ENCODE measurements around the gene AGPAT1.

Gene AGPAT1

DNA sequence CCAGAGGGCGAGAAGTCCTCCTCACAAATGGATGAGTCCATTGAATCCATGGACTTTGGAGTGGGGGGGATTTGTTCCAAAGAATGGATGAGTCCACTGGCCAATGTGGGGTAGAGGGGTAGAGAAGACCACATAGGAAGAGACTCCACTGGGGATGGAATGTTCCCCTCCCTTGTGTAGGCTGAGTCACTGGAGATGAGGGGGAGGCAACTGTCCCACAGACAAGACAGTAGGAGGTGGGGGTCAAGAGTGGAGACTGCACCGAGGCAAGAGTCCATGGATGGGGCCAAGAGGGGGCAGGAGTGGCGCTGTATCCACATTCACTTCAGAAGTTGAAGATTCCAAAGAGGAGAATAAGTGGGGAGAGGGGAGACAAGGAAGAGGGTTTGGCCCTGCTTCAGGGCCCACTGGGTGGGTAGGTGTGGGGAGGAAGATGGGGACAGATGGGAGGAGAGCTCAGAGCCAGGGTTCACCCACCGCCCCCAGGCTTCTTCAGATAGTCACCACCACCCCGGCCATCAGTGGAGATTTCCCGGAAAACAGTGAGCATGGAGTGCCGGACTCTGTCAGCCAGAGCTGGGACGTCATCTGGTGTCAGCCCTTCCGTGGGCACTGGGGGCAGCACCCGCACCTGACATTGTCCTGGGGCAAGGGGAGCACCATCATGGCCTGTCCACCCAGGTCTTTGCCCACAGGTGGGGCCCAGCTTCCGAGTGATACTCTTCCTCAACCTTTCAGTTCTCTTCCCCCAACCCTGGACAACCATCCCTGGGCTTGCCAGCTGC is 6.9 kb downstream of the AGPAT1 start:
- DNase-seq (ENCODE audit: low spot score): no peak

DNA sequence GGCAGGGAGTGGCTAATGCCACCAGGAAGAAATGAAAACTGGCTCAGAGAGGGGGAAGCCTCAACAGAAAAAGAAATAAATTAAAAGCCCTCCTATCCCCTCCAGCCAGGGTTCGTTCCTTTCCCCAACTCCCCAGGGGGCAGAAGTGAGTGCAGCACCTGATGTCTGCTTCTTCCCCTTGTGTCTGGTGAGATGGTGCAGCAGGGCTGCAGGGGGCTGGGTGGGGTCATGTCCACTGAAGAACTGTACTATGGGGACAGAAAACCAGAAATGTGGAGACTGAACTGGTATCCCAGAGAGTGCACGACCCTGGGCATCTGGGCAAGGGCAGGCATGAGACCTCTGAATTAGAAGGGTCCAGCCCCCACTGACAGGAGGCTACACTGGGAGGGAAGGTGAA is 7.5 kb downstream of the AGPAT1 start:
- no peak for DNase-seq (ENCODE audit: low spot score)

DNA sequence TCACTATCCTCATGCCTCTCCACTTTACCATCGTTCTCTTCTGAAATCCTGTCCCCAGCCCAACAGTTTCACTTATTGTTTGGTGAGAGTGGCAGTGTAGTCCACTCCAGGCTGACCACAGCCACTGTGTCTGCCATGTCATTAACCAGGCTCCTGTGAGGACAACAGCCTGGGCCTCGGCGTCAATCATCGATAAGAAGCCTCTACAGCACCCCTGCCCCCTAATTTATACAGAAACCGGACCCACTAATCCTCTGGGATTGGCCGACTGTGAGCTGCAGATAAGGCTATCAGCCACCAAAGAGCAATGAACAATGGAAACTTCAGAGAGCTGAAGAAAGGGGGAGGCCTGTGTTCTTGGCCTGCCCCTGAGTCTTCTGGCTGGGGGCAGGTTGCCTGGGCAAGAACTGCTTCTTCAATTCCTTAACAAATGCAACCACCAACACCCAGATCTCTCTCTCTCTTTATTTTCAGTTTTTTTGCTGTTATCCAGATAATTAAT is 8.1 kb downstream of the AGPAT1 start:
- no peak for DNase-seq (ENCODE audit: low spot score)

DNA sequence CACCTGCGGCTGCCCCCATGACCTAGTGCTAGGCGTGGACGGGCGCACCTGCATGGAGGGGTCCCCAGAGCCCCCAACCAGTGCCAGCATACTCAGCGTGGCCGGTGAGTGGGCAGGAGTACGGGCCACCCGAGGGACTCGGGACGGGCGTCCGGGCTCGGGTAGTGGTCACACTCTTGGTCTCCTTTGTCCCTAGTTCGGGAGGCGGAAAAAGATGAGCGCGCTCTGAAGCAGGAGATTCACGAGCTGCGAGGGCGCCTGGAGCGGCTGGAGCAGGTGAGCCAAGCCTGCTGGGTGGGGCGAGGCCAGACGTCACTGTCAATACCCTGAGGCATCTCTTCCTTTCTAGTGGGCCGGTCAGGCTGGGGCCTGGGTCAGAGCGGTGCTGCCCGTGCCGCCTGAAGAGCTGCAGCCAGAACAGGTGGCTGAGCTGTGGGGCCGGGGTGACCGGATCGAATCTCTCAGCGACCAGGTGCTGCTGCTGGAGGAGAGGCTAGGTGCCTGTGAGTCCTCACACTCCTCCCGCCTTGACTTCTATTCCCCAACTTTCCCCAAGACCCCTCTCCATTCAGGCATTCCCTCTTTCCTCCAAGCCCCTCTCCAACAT is 8.6 kb downstream of the AGPAT1 start:
- DNase-seq (ENCODE audit: low spot score): no peak

DNA sequence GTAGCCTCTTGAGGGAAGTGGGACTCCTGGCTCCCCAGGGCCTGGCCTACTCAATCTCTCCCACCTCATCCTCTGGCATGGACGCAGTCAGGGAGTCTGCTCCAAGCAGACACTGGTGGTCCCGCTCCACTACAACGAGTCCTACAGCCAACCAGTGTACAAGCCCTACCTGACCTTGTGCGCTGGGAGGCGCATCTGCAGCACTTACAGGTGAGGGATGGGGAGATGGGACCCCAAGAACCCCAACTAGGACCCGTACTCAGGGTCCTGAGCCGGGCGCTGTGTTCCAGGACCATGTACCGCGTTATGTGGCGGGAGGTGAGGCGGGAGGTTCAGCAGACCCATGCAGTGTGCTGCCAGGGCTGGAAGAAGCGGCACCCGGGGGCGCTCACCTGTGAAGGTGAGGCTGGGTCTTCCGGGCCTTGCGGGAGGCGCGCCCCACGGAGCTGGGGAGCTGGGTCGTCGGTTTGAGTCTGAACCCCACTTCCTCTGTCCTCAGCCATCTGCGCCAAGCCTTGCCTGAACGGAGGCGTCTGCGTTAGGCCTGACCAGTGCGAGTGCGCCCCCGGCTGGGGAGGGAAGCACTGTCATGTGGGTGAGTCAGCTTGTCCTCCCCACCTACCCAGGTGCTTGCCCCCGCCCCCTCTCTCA is 9.3 kb downstream of the AGPAT1 start:
- DNase-seq (ENCODE audit: low spot score): no peak

DNA sequence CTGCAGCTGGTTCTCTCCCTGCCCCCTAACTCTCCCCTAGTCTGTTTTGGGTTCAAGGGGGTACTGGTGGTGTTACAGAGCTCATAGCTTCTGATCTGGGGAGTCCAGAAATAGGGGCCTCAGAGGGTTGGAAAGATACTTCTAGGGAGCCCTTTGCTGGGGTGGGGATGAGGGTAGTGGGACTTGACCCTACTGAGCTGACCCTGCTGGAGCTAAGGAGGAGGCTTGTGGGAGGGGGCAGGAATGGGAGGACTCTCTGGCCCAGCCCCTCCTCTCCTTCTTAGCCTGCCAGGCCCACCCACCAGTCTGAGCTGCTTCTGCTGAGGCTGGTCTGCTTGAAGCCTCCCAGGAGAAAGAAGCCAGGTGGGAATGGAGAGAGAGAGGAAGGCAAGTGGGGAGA is 11.6 kb downstream of the AGPAT1 start, which contains the start of gene EGFL8:
Gene EGFL8, plus strand, starts transcription at position 301 of the 400 bp plus-strand sequence. CDS start 1,571 bp downstream, outside the sequence.
- no peak for DNase-seq (ENCODE audit: low spot score)

DNA sequence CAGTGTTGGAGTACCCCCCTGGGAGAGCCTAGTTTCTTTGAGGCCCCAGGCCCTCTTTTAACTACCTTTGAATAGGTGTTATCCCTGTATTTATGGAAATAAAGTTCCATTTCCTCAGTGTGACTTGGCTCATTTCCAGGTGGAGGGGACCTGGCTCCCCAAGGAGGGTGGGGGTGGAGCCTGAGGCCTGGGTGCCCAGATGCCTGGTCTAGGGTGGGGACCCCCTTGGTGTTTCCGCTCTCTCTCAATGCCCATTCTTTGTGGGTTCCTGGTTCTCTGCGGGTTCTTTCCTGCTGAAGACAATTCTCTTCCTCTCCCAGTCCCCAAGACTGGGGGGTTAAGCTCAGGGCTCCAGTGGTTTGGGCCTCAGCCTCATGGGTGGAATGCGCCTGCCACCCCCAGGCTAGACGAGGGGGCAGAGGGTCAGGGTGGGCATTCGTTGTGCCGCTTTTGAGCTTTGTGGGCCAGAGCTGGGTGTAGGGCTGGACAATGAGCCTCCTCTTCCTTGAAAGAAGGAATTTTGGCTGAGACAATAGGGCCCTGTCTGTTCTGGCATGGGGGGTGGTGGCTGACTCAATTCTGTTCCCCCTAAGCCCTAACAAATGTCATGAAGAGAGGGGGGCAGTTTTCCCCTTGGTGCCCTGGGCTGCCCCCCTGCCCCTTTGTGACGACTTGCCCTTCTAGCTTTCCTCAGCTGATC is 12.2 kb downstream of the AGPAT1 start:
- DNase-seq (ENCODE audit: low spot score): no peak

DNA sequence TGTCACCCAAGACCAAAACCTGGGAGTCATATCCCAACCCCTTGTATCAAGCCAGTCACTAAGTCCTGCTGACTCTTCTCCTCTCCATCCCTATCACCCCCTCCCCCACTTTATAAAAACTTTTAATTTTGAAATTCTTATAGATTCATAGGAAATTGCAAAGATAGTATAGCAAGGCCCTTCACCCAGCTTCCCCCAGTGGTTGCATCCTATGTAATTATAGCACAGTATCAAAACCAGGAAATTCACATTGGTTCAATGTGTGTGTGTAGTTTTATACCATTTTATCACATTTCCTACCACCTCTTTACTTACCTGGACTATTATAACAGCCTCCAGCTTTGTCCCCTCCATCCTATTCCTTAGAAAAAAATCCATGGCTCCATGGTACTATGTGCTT is 17.8 kb downstream of the AGPAT1 start:
- DNase-seq (ENCODE audit: low spot score): no peak

DNA sequence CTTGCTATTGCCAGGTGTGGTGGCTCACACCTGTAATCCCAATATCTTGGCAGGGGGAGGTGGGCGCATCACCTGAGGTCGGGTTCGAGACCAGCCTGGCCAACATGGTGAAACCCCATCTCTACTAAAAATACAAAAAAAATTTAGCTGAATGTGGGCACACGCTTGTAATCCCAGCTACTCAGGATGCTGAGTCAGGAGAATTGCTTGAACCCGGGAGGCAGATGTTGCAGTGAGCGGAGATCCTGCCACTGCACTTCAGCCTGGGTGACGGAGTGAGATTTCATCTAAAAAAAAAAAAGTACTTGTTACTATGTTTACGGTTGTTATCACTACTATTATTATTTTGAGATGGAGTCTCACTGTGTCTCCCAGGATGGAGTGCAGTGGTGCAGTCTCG is 19.0 kb downstream of the AGPAT1 start:
- no peak for DNase-seq (ENCODE audit: low spot score)

DNA sequence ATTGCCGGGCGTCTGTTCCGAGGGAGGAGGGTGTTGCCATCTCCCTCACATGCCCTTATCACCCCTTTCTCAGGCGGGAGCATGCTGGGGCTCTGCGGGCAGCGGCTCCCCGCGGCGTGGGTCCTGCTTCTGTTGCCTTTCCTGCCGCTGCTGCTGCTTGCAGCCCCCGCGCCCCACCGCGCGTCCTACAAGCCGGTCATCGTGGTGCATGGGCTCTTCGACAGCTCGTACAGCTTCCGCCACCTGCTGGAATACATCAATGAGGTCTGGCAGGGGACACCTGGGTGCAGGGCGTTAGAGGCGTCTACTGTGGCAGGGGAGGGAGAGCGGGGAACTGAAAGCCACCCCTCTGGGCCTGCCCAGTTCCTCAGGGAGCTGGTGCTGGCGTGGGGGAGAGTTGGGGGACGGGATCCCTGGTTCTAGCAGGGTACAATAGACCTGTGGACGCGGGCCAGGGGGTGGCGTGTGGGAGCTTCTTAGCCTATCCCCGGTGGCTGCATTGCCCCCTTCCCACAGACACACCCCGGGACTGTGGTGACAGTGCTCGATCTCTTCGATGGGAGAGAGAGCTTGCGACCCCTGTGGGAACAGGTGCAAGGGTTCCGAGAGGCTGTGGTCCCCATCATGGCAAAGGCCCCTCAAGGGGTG is 21.2 kb downstream of the AGPAT1 start:
- DNase-seq (ENCODE audit: low spot score): peak; percentile 73

DNA sequence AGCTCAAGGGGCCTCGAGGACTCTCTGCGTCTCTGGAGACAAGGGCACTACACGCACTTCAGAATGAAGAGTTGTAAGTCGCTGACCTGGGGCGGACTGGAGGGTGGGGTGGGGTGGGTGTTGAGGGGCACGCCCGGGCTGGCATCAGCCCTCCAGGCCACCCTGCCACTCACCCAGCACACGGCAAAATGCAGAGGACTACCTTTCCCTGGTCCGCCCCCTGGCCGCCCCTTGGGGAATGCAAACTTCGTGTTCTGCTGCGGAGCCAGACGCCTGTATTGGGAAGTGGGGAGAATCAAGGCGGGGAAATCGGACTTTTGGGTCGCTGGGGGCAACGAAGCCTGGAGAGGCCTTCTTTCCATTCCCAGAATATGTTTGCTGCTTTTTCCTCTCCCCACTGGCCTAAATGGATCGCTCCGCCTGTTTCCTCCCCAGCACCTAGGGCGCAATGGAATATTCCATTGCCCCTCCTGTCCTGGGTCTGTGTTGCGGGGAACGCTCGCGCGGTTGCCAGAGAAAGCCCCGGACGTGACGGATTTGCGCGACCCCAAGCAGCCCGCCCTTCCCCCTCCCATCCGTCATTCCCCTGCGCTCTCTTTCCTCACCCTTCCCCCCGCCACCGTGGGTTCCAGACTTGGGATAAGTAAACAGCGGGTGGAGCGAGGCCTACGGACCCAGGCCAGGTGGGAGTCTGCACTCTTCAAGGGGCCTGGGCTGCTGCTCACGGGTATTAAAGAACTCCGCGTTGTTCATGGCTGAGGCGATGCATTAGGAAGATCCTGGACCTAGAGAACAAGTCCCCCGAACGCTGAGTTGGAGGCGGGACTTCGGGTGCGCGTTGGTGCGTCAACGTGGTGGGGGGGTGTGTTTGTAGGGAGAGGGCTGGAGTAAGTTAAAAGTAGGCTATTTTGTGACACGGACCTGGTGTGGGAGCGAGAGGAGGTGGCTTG is 22.0 kb downstream of the AGPAT1 start, which contains the start of gene PPT2:
Gene PPT2, plus strand, starts transcription at position 578 of the 950 bp plus-strand sequence. CDS start 454 bp downstream, outside the sequence.
- DNase-seq (ENCODE audit: low spot score): peak; percentile 85

DNA sequence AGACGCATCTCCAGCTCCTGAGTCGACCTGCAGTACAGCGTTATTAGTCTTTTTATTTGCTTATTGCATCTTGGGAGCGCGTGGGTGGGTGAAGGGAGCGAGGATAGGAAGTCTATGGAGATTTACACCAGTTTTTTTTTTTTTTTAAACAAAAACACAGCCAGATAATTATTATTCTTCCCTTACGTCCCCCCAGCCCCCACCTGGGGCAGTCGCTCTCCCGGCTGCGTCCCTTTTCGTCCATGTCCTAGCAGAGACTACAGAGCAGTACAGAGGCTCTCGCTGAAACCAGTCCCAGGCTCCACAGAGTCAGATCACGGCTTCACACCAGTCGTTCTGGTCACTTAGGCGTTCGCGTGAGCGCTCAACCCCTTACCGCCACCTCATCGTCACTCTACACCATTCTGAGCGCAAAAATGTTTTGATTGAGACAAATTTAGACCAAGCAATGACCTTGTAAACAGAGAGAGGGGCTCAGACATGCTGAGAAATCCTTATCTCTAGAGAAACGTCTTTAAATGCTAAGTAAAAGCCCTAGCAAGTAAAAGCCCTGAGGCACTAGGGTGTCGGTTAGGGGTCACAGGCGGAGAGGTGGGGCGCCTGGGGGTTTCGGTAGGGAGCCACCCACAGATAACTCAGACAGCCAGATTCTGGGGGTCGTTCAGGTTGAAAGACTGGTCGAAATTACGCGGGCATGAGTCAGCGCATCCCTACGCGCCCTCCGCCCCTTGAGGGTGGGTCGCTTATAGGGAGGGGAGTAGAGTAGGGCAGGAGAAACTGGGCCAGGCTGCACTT is 22.9 kb downstream of the AGPAT1 start:
- peak; percentile 31 for DNase-seq (ENCODE audit: low spot score)

DNA sequence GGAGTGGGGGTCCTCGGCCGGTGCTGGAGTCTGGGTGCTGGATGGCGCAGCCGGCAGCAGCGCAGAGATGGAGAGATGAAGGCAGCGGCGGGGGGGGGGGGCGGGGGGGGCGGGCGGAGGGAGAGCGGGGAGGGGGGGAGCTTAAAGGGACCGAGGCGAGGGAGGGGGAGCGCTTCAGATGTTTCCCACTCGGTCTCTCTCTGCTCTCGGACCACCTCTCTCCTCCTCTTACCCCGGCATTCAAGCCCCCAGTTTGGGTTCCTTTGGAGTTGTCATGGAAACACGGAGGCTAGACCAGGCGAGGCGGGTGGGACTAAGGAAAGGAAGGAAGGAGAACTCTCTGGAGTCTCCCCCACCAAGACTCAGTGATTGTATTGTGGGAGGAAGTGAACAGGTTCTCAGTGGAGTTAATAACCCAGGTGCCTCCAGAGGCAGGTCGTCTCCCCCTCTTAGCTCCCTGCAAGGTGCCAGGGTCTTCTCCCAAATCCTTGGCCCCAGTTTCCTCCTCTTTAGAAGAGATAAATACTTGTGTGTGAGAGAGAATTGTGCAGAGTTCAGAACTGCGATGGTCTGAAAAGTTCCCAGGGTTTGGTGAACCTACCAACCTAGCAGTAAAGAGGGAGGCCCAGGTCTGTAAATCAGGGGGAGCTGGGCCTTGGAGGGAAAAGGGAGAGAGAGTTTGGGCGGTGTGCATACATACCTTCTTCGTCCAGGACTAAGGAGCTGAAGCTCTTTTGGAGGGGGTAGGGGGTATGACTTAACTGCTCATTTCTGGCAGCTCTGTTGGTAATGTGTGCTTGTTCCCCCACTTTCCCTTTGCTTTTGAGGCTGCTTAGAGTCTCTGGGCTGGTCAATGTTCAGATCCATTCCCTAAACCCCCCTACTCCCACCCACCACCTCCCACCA is 23.8 kb downstream of the AGPAT1 start, which contains the start of gene PRRT1:
Gene PRRT1, minus strand, starts transcription at position 77 of the 906 bp plus-strand sequence. CDS start 112 bp downstream, outside the sequence.
- DNase-seq (ENCODE audit: low spot score): no peak

DNA sequence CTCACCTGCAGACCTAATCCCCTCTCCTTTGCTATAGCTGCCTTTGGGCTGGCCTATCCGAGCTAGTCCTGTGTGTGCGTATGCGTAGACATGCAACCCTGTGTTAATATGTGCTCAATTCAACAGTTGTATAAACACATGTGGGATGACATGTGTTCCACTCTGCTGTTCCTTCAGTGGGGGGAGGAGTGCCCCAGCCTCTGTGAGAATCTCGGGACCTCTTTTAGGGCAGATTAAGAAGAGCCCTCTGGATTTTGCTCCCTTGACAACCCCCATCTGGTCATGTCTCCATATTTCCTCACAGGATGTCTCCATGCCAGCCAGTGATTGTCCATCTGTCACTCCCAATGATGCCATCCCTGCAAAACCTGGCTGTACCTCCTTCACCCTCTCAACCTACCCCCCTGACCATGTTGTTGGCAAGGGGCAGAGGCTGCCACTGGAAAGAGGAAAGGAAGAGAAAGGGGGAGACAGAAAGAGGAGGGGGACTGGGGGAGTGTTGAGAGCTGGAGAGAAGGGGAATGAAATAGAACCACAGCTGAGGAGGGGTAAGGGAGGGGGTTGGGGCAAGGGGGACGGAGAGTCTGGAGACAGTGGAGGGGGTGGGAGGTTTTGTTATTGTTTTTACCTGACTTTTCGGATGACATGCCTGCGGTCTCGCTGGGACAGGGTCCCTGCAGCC is 24.6 kb downstream of the AGPAT1 start:
- no peak for DNase-seq (ENCODE audit: low spot score)

DNA sequence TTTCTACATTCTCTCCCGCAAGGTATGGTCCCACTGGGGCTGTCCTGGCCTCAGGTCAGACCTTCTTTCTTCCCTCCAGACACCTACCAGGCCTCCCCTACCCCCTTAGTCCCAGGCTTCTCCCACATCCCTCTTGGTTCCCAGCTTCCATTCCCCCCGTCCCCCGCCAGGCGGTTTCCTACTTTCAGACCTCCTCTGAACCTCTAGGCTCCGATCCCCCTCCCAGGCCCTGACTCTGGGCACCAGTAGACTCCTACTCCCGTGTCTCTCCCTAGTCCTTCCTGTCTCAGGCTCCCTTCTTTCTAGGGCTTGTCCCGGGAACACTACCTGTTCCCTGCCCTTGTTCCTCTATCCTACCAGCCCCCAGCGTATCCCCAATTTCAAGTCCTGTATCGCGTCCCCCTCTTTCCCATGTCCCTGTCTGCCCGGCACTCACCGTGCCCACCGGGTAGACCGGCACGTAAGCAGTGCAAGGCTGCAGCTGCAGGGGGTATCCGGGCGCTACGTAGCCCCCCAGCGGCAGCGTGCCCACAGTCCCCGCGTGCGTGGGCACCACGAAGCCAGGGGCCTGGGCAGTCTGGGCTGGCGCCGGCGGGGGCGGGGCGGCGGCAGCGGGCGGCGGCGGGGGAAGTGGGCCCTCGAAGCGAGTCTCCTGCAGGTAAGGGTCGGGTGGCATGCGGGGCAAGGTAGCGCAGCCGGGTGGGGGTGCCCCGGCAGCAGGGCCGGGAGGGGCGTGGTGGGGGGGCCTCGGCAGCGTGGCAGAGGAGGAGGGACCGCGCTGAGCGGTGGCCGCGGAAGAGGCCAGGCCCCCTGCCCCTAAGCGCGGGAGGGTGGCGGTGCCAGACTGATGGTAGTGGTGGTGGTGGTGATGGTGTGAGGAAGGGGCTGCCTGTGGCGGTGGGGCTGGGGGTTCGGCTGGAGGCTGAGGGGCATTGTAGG is 25.7 kb downstream of the AGPAT1 start:
- DNase-seq (ENCODE audit: low spot score): no peak

DNA sequence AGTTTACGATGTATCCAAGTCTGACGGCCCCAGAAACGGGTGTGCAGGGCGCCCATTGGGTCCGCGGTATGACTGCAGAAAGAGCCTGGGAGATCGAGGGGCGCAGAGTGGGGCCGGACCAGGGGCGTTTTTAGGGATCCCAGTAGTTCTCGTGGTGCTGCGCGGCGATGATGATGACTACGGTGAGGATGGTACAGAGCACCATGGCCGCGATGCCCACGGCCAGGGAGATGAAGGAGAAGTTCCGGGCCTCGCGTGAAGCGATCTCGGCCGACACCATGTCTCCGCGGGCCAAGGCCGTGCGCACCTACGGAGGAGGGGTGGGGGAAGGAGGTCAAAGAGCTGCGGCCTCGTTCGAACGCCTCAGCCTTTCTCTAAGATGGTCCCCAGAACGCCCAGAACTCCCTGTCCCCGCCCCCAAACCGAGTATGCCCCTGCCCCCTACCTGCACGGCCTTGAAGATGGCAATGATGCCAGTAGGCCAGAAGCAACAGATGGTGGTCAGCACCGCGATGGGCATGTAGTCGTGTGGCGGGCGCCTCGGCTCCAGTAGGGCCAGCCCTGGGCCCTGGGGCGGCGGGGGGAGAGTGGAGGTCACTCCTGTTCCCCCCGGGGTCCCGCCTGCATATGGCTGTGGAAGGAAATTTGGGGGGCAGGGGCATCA is 26.7 kb downstream of the AGPAT1 start:
- DNase-seq (ENCODE audit: low spot score): no peak

Measured in kidney tubule cell (primary cell).